NCI-H1417 (cell line): ENCODE measurements around the gene SAMD1.

Source experiments
- DNase-seq, 3 experiments: peaks; one replicate each; lab custom pipeline; 2025; lab: John Stamatoyannopoulos, UW

SAMD1 gene

DNA sequence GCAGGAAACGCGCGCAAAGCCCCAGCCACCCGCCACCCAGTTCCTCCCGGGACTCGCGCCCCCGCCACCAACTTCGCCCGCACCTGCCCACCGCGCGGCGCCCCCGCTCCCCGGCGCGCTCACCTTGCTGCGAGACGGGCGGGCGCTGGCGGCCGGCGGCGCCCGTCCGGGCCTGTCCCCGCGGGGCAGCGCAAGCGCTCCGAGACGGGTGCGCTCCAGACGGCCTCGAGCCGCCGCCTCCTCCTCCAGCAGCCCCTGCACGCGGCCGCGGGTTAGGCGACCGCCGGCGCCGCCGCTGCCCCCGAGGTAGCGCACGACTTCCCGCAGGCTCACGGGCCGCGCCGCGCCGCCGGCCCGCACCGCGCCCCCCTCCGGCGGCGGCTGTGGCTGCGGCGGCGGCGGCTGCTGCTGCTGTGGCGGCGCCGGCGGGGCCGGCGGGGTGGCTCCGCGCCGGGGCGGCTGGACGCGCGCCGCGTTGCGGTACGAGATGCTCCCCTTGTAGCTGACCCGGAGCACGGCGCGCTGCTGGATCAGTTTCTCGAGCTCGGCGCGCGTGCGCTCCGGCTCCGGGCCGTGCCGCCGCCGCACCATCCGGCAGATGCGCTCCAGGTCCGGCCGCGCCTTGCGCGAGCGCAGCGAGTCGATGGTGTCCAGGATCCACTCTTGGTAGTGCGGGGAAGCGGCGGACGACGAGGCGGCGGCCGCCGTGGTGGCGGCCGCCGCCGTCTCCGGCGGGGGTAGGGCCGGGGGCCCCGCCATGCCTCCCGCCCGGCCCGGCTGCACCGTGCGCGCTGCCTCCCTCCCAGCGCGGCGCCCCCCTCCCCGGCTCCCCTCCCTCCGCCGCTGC, 666 bp downstream of the SAMD1 start:
- DNase-seq: peak; percentile 37 to 75 (median 74)

DNA sequence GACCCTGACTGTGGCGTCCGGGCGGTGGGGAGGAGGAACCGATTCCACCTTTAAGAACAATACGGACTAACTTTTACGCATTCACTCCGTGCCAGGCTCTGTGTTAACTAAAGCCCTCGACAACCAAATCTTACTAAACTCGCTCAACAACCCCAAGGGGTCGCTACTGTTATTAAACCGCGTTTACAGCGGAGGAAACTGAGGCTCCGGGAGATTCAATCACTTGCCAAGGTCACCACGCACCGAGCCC, 1.2 kb downstream of the SAMD1 start:
- DNase-seq: peak in 1 of 3 experiments; percentile 63

DNA sequence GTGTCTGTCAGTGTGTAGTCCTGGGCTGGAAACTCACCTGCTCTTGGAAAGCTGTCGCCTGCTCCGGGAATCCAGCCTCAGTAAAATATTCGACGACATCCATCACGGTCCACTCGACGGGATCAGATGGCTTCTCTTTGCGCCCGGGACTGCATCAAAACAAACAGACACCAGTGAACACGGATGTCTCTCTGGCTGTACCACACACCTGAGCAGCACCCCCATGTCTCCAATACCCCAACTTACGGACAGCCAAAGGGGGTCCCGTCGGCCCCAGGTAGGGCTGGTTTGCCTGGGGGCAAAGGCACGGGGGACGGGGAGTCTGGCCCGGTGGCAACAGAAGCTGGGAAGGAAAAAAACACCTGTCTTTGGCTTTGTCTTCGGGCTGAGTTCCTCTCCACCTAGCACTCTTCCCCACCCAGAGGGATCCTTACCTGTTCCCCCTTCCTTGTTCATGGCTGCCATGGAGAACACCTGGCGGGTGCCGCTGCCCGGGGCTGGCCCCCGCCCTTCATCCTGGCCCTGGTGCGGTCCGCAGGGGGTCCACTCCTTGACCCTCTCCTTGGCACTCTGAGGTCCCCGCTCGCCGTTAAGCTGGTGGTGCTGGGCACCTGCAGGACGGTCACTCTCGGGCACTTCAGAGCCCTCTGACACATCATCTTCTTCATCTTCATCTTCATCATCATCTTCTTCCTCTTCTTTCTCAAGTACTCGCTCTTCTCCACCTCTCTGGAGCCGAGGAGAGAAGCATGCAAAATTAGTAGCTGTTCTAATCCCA, 1.7 kb downstream of the SAMD1 start:
- no peak for DNase-seq

DNA sequence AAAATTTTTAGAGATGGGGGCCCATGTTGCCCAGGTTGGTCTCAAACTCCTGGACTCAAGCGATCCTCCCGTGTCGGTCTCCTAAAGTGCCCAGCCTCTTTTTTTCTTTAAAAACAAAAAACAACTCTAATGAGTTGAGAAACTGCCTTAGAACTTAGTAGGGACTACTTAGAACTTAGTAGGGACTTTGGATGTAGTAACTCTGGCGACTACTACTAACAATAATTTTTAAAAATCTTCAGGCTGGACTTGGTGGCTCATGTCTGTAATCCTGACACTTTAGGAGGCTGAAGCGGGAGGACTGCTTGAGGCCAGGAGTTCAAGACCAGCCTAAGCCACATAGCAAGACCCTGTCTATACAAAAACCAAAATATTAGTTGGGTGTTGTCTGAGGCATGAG, 4.5 kb downstream of the SAMD1 start:
- no peak for DNase-seq

DNA sequence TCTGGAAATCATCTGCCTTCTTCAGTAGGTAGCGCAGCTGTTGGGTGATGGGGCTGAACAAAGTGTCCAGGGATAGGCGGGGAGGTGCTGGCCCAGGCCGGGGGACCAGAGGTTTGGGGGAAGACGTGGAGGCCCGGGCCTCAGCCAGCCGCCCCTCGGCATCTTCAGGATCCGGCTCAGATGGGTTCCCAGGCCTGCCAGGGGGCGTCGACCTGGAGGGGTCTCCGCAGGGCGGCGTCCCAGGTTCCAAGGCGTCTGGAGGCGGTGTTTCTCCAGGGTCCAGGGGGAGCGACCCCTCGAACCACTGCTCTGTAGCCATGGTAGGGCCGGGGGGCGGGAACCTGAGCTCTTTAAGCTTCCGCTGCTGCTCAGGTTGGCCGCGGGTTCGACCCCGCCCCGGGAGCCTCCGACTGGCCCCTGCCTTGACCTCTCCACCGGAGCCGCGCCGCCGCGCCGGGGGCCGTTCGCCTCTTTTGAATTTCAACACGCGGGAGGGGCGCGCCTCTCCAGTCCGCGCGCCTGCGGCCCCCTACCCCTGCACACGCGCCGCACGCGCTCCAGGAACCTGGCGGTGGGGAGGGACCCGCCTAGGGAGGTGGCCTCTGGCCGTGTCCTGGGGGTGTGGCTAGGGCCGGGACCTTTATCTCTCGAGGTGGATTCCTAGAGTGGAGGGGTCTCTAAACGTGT, 5.1 kb downstream of the SAMD1 start, which contains the start of gene C19orf67:
C19orf67 (minus strand) TSS at position 475 of the 687 bp plus-strand sequence; CDS start at position 319, 156 bp downstream.
- DNase-seq: no peak

DNA sequence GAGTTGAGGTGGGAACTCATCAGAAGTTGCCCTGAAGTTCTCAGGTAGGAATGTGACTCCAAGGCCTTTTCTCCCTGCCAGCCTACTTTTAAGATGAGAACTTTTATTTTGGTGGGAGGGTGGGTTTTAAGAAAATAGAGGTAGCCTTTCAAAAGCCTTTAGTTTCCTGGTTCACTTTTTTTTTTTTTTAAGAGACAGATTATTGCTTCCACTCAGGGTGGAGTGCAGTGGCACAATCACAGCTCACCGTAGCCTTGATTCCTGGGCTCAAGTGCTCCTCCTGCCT, 7.9 kb downstream of the SAMD1 start:
- no peak for DNase-seq

DNA sequence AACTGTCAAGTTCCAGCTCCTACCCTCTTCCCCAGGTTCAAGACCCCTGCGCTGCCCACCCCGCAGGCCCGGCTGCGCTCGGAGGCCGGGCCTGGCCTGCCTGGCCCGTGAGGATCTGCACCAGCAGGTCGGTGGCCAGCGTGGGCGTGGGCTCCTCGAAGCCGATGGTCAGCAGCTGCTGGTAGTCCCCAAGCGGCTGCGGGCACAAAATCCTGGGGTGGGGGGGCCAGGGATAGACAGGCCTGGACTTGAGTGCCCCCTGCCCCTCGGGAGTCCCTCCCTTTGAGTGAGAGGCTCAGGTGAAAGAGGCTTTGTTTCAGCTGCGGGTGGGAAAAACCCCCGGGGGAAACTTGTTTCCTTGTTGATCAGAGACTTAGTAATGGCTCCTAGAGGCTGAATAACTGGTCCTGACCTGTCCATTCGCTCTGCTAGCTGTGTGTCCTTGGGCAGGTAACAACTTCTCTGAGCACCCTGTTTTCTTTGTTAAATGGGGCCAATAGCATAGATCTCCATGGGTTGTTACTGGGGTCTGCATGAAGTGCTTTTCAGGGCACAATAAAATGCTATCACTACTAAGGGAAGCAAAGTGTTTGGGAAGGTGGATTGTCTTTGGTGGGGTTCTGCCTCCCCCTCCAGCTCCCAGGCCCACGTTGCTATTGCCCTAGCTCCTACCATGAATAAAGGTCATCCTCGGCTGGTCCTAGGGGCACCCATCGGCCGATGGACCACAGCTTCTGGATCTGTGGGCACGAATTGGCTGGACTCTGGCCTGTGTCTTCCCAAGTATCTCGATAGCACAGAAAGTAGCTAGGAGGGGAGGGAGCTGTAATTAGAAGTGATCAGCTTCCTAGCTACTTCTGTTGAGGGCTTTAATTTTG, 8.5 kb downstream of the SAMD1 start:
- peak in 1 of 3 experiments; percentile 75 for DNase-seq

DNA sequence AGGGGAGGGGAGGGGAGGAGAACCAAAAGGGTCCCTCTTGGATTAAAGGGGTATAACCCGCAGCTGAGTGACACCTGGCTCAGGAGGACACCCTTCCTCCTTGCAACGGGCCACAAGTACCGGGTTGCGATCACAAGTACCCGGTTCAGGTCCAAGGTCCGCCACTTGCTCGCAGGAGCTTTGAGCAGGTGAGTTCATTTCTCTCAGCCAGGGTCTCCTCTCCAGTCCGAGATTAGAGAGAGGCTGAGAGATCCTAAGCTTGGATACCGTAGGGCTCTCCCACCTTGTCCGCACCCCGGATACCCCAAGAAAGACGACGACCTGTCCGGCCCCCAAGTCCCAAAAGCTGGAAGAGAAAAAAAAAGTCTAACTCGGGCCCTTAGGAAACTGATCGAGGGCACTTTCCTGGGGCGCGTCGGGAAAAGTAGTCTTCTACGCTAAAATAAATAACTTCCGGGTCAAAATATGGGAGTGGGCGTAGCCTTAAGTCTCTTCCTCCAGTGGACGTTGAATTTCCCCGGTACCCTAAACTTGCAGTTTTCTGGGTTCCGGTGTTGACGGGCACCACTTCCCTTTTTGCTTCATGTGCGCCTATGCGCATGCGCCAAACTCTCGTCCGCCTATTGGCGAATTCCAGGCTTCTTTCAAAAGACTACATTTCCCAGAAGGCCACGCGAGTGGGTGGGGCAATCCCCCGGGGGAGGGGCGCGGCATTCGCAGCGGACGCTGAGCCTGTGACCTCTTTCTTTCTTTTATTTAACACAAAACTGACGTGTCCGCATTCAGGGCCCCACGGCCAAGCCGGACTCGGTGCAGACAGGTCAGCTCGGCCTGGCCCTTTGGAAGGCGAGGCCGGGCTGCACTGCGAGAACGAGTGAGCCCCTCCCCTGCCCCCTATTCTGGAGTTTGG, 9.4 kb downstream of the SAMD1 start:
- DNase-seq: peak; percentile 96 to 100 (median 99)

DNA sequence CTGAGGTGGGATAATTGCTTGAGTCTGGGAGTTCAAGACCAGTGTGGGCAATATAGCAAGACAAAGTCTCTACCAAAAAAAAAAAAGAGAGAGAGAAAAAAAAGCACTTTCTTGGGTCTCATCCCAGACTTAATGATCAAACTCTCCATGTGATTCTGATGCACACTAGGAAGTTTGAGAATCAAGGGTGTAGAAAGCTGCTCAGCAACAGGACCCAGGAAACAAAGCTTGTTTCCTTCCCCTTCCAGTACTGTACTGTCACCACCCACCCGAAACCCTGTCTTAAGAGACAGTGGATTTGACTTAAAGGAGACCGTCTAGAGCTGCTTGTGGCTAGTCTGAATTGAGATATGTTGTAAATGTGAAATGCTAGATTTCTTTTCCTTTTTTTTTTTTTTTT, 12.1 kb downstream of the SAMD1 start:
- no peak for DNase-seq

DNA sequence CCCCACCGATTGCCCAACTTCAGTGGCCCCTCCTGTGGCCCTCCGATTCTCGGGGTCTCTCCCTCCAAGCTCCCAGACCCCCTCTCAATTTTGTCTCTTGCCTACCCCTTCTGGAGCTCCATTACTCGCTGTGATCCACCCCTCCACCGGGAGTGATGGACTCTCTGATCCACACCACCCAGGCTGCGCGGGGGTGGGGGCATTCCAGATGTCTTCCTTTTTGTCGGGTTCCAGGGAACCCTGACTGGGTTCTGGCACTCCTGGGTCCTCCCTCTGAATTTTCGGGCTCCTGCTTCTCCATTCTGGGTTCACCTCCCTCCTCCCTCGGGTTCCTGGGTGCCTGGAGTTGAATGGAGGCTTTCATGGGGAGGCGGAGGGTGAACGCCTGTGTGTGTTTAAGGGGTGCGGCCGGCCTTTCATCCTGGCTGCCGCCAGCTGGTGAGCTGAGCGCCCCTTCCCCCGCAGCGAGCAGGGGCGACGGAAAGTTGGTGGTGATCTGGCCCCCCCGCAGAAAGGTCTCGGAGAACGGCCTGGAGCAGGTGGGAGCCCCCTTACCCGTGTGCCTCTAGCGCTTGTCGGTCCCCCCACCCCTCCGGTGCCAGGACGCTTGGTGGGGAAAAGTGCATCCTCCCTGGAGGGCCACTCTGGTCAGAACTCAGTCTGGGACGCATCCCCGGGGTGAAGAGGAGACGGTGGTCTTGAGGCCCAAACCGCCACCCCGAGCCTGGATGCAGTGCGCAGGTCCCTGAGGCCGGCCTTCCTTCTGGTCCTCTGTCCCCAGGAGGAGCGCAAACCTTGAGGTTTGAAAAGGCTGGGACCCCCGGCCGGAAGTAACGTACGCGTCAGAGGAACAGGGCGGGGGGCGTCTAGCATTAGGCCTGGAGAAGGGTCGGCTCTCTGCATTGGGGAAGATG, 16.4 kb downstream of the SAMD1 start:
- DNase-seq: peak in 2 of 3 experiments; percentile 81 to 88

DNA sequence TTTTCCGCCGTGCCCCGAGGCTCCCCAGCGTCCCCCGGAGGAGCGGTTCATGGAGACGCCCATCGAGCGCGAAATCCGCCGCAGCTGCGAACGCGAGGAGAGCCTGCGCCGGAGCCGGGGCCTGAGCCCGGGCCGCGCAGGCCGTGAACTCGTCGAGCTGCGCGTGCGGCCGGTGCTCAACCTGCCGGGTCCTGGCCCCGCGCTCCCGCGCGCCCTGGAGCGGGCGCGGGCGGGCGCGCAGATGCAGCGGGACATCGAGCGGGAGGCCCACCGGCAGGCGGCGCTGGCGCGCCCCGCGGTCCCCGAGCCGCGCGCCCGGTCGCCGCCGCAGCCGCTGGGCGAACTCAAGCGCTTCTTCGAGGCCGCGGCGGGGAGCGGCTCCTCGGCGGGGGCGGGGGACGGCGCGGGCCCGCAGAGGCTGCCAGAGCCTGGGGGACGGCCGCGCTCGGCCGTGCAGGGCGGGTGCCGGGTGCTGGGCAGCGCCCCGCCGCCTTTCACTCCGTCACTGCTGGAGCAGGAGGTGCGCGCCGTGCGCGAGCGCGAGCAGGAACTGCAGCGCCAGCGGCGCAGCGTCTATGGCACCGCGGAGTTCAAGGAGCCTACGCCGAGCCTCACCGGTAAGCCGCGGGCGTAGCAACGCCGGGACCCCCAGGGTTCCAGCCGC, 17.2 kb downstream of the SAMD1 start:
- peak; percentile 68 to 95 (median 84) for DNase-seq

DNA sequence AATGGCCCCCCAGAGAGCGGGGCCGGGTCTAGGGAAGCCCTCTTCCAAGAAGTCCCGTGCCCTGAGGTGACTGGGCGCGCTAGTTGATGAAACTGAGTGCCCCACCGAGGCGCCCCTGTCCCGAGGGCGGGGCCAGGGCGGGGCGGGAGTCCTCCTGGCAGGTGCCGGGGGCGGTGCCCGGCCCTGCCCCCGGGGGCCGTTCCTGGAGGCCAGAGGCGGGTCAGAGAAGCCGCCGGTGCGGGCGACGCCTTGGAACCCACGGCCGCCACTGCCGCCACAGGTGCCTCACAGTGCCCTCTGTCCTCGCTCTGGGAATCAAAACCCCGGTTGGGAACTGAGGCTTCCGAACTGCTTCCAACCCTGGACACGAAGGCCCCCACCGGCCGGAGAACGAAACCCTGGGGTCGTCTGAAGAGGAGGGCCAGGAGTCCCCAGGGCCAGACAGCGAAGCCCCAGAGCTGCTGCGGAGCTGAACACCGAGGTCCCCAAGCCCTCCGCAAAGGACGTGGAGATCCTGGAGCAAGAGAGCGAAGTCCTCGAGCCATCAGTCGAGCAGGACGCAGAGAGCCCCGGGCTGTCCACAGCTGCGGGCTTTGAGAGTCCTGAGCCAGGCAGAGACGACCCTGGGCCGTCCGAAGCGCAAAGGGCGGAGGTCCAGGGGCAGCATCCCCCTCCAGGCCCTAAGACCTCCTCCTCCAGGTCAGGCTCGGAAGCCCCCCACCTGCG, 17.9 kb downstream of the SAMD1 start, which contains the start of gene MISP3:
MISP3 (plus strand) TSS at position 252 of the 726 bp plus-strand sequence. CDS start 524 bp downstream, outside the sequence.
- DNase-seq: peak; percentile 27 to 88 (median 86)

DNA sequence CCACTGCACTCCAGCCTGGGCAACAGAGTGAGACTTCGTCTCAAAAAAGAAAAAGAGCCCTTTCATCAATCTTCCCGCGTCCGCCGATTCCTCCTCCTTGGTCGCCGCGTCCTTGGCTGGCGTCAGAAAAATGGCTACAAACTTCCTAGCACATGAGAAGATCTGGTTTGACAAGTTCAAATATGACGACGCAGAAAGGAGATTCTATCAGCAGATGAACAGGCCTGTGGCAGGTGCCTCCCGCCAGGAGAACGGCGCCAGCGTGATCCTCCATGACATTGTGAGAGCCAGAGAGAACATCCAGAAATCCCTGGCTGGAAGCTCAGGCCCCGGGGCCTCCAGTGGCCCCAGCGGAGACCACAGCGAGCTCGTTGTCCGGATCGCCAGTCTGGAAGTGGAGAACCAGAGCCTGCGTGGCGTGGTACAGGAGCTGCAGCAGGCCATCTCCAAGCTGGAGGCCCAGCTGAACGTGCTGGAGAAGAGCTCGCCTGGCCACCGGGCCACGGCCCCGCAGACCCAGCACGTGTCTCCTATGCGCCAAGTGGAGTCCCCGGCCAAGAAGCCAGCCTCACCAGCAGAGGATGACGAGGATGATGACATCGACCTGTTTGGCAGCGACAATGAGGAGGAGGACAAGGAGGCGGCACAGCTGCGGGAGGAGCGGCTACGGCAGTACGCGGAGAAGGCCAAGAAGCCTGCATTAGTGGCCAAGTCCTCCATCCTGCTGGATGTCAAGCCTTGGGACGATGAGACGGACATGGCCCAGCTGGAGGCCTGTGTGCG, 20.1 kb downstream of the SAMD1 start:
- no peak for DNase-seq

DNA sequence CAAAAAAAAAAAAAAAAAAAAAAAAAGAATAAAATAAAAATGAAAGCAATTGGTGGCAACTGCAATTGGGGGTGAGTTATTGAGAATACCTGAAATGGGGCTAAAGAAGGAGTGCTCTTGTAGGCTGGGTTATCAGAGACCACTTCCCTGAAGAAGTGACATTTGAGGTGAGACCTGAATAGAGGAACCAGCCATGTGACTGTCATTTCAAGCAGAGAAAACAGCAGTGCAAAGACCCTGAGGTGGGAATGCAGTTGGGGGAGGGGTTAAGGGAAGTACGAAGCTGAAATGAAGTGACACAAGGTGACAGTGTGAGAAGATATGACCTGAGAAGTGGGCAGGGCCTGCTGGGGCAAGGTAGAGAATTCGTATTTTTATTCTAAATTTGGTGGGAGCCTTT, 24.4 kb downstream of the SAMD1 start:
- DNase-seq: no peak

DNA sequence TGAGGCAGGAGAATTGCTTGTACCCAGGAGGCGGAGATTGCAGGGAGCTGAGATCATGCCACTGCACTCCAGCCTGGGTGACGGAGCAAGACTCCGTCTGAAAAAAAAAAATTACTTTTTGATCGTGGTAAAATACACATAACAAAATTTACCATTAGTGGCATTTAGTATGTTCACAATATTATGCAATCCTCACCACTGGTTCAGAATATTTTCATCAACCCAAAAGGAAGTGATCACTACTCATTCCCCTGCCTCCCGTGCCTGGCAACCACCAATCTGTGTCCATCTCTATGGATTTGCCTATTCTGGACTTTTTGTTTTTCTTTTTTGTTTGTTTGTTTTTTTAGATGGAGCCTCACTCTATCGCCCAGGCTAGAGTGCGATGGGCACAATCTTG, 27.4 kb downstream of the SAMD1 start:
- no peak for DNase-seq

DNA sequence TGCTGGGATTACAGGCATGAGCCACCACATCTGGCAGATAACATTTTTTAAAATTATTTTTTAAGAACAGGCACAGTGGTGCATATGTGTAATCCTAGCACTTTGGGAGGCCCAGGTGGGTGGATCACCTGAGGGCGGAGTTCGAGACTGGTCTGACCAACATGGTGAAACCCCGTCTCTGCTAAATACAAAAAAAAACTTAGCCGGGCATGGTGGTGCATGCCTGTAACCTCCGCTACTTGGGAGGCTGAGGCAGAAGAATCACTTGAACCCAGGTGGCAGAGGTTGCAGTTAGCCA, 28.0 kb downstream of the SAMD1 start:
- DNase-seq: no peak

DNA sequence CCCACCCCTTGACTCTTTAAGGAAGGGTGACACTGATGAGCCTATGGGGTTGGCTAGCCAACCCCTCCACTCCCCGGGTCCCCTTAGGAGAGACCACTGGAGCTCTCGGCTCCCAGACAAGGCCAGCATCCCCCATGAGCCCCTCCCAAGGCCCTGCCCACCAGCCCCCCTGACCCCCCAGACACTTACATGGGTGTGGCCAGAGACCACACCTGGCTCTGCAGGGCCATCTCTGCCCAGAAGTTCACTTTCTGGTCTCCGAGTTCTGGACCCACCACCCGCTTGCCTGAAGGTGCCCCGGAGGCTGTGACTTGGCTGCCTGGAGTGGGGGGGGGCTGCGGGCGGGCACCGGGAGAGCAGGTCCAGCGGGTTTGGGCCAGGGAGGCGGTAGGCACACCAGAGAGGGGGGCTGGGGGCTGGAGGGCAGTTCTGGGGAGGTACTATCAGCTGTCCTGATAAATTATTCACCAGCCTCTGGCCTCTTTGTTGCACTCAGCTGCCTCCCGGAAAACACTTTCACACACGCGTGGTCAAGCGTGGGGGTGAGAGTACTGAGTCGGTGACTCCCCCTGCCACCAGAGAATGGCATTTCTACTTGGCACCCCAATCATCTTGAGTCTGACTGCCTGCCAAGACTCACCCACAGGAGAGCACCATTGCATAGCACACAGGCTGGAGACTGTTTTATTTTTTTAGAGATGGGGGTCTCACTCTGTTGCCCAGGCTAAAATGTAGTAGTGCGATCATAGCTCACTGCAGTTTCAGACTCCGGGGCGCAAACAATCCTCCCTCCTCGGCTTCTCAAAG, 28.6 kb downstream of the SAMD1 start, which contains the start of gene PALM3:
PALM3 (minus strand) TSS at position 326 of the 807 bp plus-strand sequence; CDS start at position 230, 96 bp downstream.
- DNase-seq: peak in 1 of 3 experiments; percentile 25
